Measurements from ENCODE around the gene ASTN2. TPM values are rescaled to one million over a fixed set of nuclear protein-coding genes. Genes with fewer than 3 reads are reported as not detected.
A peak's percentile ranks its signal among the peaks of the same experiment; 100 is the strongest.

Gene ASTN2
- total and polyA plus RNA-seq, 3 donors from 2014 or later = 55.7 to 157 (median 117) TPM

- Histone ChIP-seq H3K27ac (no peak overlapping the region), H3K36me3 (ENCODE audit: low read depth, missing control alignments) (no peaks in the 10 kb centered on the region), H3K4me1 (no peaks in the 10 kb centered on the region), H3K9me3 (no peaks in the 10 kb centered on the region), H3K4me3 (no peak overlapping the region), H3K27me3 (no peaks in the 10 kb centered on the region)
- WGBS, 2 donors = 86 to 90% methylated on average over 2 of the region's 2 CpGs
- intact Hi-C loops (cut with DNase I; ENCODE audit: low total_unique reads) = no loop called here
- TF ChIP-seq CTCF (IDR thresholded peaks at IDR 0.05) (no peak), POLR2A (IDR thresholded peaks at IDR 0.05) (no peak)
- DNase-seq = no peak
These were observed 124.5 kb downstream of the ASTN2 start for GRCh38 chr9:117290306-117290840.

GRCh38 chr9:117286245-117286644, 128.6 kb downstream of the ASTN2 start:
- TF ChIP-seq CTCF (IDR thresholded peaks at IDR 0.05) = no peak
- TF ChIP-seq POLR2A (IDR thresholded peaks at IDR 0.05) = no peak
- Histone ChIP-seq H3K9me3 (no peaks in the 10 kb centered on the region), H3K27ac (no peak overlapping the region), H3K27me3 (no peaks in the 10 kb centered on the region), H3K4me1 (no peaks in the 10 kb centered on the region), H3K4me3 (no peak overlapping the region), H3K36me3 (ENCODE audit: low read depth, missing control alignments) (no peaks in the 10 kb centered on the region)
- DNase-seq = no peak
- 61 to 73% methylated on average over 5 of the region's 5 CpGs for WGBS, 2 donors
- intact Hi-C loops (cut with DNase I; ENCODE audit: low total_unique reads) = no loop called here

- no peak for DNase-seq
- Histone ChIP-seq H3K9me3 (no peaks in the 10 kb centered on the region), H3K27me3 (no peaks in the 10 kb centered on the region), H3K4me3 (no peak overlapping the region), H3K4me1 (no peaks in the 10 kb centered on the region), H3K27ac (no peak overlapping the region), H3K36me3 (ENCODE audit: low read depth, missing control alignments) (no peaks in the 10 kb centered on the region)
- intact Hi-C loops (cut with DNase I; ENCODE audit: low total_unique reads) = no loop called here
- 97 to 100% methylated on average over 1 of the region's 1 CpG for WGBS, 2 donors
- TF ChIP-seq CTCF (IDR thresholded peaks at IDR 0.05) (no peak), POLR2A (IDR thresholded peaks at IDR 0.05) (no peak)
These were observed 130.4 kb downstream of the ASTN2 start for GRCh38 chr9:117284414-117284813.

GRCh38 chr9:117282541-117282940, 132.3 kb downstream of the ASTN2 start:
- Histone ChIP-seq H3K27me3 (no peaks in the 10 kb centered on the region), H3K4me3 (no peak overlapping the region), H3K27ac (no peak overlapping the region), H3K4me1 (peaks cover 2% of the 10 kb centered on the region), H3K9me3 (no peaks in the 10 kb centered on the region), H3K36me3 (ENCODE audit: low read depth, missing control alignments) (no peaks in the 10 kb centered on the region)
- intact Hi-C loops (cut with DNase I; ENCODE audit: low total_unique reads) = no loop called here
- WGBS, 2 donors = 79 to 88% methylated on average over 2 of the region's 2 CpGs
- DNase-seq = no peak
- no peak for TF ChIP-seq POLR2A (IDR thresholded peaks at IDR 0.05)
- no peak for TF ChIP-seq CTCF (IDR thresholded peaks at IDR 0.05)

GRCh38 chr9:117278471-117279035, 136.3 kb downstream of the ASTN2 start:
- H3K27me3 ChIP-seq = no peaks in the 10 kb centered on the region
- H3K36me3 ChIP-seq (ENCODE audit: low read depth, missing control alignments) = no peaks in the 10 kb centered on the region
- H3K4me3 ChIP-seq = no peak overlapping the region
- no peak for TF ChIP-seq CTCF (IDR thresholded peaks at IDR 0.05)
- TF ChIP-seq POLR2A (IDR thresholded peaks at IDR 0.05) = no peak
- 31 to 43% methylated on average over 7 of the region's 7 CpGs for WGBS, 2 donors
- peak overlapping the region in 1 of 2 donors; percentile 22 for H3K27ac ChIP-seq
- intact Hi-C loops (cut with DNase I; ENCODE audit: low total_unique reads) = no loop called here
- H3K4me1 ChIP-seq = peaks cover 2% of the 10 kb centered on the region
- no peak for DNase-seq
- no peaks in the 10 kb centered on the region for H3K9me3 ChIP-seq

Data from testis (tissue), 3 donors.